HFFc6 (cell line): ENCODE measurements around the gene CTNND2. TPM values are rescaled to one million over a fixed set of nuclear protein-coding genes. Genes with fewer than 3 reads are reported as not detected.

Source experiments
- DNase-seq: peaks from one replicate; pipeline ENCODE4 v3.0.0-alpha.2; 2018
- H3K27ac Mint-ChIP-seq: 2 replicates; pipeline ENCODE4 v1.8.0; 2020; ENCODE audit warnings: mild to moderate bottlenecking, mixed read lengths
- H3K27me3 Mint-ChIP-seq: 2 replicates; pipeline ENCODE4 v1.8.0; 2021; ENCODE audit warnings: mild to moderate bottlenecking, moderate library complexity, mixed read lengths; ENCODE audit not compliant: insufficient read depth
- H3K36me3 Mint-ChIP-seq: 2 replicates; pipeline ENCODE4 v1.8.0; 2021; ENCODE audit warnings: low read depth, mixed read lengths
- H3K4me1 Mint-ChIP-seq: 2 replicates; pipeline ENCODE4 v1.8.0; 2020; ENCODE audit warnings: low read depth, mixed read lengths
- H3K4me3 Mint-ChIP-seq: 2 replicates; pipeline ENCODE4 v1.8.0; 2020; ENCODE audit warnings: mild to moderate bottlenecking, moderate library complexity, mixed read lengths
- H3K9me3 Mint-ChIP-seq: 2 replicates; pipeline ENCODE4 v1.8.0; 2020; ENCODE audit warnings: mild to moderate bottlenecking, mixed read lengths
- total RNA-seq, 6 experiments: library from RNA; stranded (reverse); fragmentation: NEBNext Ultra II Directional; extraction: Animal tissue kit (Norgen Biotek cat#: 25700); gene quantifications; 2 replicates in 1 of 6; 3 replicates in 5 of 6; pipeline ENCODE4 v1.2.3, GENCODE V29; 2021
- TF ChIP-seq, protein P1 (sequence below): fragments of 200-600 bp; sonication (generic); IDR thresholded peaks from 2 replicates; pipeline ENCODE4 v1.5.0; 2021; ENCODE audit warnings: antibody characterized with exemption, mild to moderate bottlenecking

CTNND2 gene
- total RNA-seq, 6 experiments from 2014 or later = not detected

DNA sequence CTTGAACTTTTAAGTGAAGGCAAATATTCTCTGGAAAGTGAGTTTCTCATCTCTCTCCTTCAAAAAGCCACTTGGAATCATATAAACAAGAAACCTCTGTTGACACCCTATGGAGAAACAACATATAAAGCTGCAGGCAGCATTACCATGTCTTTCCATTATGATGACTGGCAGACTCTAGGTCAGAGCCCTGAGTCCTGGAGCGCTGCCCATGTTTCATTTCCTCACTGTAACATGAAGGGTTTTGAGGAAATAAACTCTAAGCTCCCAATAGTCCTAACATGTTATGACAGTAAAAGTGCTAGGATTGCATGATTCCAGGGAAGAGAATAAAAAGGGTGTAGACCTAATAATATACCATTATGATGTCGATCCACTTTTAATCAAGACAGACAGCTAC lies 220.6 kb downstream of the CTNND2 start:
- TF ChIP-seq, protein P1, sequence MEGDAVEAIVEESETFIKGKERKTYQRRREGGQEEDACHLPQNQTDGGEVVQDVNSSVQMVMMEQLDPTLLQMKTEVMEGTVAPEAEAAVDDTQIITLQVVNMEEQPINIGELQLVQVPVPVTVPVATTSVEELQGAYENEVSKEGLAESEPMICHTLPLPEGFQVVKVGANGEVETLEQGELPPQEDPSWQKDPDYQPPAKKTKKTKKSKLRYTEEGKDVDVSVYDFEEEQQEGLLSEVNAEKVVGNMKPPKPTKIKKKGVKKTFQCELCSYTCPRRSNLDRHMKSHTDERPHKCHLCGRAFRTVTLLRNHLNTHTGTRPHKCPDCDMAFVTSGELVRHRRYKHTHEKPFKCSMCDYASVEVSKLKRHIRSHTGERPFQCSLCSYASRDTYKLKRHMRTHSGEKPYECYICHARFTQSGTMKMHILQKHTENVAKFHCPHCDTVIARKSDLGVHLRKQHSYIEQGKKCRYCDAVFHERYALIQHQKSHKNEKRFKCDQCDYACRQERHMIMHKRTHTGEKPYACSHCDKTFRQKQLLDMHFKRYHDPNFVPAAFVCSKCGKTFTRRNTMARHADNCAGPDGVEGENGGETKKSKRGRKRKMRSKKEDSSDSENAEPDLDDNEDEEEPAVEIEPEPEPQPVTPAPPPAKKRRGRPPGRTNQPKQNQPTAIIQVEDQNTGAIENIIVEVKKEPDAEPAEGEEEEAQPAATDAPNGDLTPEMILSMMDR = no peak
- Mint-ChIP-seq H3K9me3 (peaks cover 34% of the 10 kb centered on the region), H3K27me3 (no peaks in the 10 kb centered on the region), H3K27ac (no peak overlapping the region), H3K36me3 (no peaks in the 10 kb centered on the region), H3K4me3 (no peak overlapping the region), H3K4me1 (no peaks in the 10 kb centered on the region)
- no peak for DNase-seq

DNA sequence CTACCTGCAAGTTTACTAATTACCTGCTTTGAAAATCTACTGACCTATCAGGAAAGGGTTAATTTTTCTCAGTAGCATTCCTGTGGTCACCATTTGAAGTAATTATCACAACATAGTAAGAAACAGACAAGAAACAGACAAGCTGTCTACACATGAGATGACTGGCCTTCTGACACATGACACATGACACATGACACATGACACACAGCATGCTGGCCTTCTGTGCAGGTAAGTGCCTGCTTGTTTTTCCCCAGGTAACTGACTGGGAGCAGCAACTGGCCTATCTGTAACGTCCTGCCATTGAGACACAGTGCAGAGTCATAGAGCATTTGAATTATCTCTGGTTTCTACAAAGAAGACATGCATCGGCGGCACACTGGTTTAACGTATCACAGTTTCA lies 222.4 kb downstream of the CTNND2 start:
- Mint-ChIP-seq H3K27ac (no peak overlapping the region), H3K4me3 (no peak overlapping the region), H3K27me3 (no peaks in the 10 kb centered on the region), H3K9me3 (peaks cover 29% of the 10 kb centered on the region), H3K4me1 (no peaks in the 10 kb centered on the region), H3K36me3 (no peaks in the 10 kb centered on the region)
- TF ChIP-seq, protein P1 = no peak
- no peak for DNase-seq

DNA sequence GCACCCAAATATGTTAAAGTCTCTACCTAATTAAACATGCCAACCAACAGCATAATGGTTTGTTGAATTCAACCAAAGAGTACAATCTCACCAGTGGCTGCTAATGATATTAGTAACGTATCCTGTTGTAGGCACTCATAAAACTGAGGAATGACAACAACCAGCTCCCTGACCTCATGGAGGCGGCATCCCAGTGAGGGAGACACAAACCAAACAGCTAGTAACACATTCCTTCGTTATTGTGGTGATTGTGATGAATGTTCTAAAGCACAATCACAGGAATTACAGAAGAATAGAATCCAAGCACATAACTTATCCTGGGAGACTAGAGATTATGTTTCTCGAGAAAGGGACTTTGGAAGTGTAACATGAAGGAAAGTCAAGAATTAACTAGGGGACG lies 224.6 kb downstream of the CTNND2 start:
- Mint-ChIP-seq H3K9me3 (peaks cover 39% of the 10 kb centered on the region), H3K4me1 (no peaks in the 10 kb centered on the region), H3K4me3 (no peak overlapping the region), H3K27ac (no peak overlapping the region), H3K27me3 (no peaks in the 10 kb centered on the region), H3K36me3 (no peaks in the 10 kb centered on the region)
- DNase-seq = no peak
- TF ChIP-seq, protein P1 = no peak

DNA sequence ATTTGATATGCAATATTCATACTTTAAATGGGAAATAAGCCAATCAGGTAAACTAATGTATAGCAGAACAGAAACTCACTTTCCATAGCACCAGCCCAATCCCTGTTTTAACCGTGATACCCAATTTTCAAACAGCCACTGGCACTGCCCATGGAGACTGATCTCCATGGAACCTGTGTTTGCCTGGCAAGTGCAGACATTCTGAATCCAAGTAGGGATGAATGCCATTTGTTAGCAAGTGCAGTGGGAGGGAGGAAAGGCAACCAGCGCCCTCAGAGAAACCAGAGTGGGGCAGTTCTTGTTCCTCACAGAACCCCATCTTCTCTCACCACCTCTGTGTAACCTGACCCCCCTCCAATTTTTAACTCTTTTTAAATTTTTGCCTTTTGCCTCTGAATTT lies 229.1 kb downstream of the CTNND2 start:
- DNase-seq = no peak
- H3K27me3 Mint-ChIP-seq = no peaks in the 10 kb centered on the region
- H3K4me1 Mint-ChIP-seq = no peaks in the 10 kb centered on the region
- H3K9me3 Mint-ChIP-seq = peaks cover 43% of the 10 kb centered on the region
- H3K27ac Mint-ChIP-seq = no peak overlapping the region
- TF ChIP-seq, protein P1 = no peak
- H3K36me3 Mint-ChIP-seq = no peaks in the 10 kb centered on the region
- no peak overlapping the region for H3K4me3 Mint-ChIP-seq

DNA sequence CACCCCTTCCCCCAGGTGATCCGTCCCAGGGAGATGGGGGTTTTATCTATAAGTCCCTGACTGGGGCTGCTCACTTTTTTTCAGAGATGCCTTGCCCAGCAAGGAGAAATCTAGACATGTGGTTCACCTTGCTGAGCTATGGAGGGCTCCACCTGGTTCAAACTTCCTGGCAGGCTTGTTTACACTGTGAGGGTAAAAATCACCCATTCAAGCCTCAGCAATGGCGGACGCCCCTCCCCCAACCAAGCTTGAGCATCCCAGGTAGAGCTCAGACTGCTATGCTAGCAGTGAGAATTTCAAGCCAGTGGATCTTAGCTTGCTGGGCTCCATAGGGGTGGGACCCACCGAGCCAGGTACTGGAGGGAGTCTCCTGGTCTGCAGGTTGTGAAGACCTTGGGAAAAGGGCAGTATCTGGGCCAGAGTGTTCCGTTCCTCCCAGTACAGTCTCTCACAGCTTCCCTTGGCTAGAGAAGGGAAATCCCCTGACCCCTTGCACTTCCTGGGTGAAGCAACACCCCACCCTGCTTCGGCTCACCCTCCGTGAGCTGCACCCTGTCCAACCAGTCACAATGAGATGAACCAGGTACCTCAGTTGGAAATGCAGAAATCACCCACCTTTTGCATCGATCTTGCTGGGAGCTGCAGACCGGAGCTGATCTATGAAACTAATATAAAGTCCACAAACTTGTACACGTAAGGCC lies 231.7 kb downstream of the CTNND2 start:
- TF ChIP-seq, protein P1 = no peak
- no peak for DNase-seq
- no peak overlapping the region for H3K27ac Mint-ChIP-seq
- peaks cover 61% of the 10 kb centered on the region for H3K9me3 Mint-ChIP-seq
- H3K36me3 Mint-ChIP-seq = no peaks in the 10 kb centered on the region
- no peaks in the 10 kb centered on the region for H3K4me1 Mint-ChIP-seq
- no peaks in the 10 kb centered on the region for H3K27me3 Mint-ChIP-seq
- H3K4me3 Mint-ChIP-seq = no peak overlapping the region
